ENCODE results near the gene CUBN. TPM values are rescaled to one million over a fixed set of nuclear protein-coding genes. Genes with fewer than 3 reads are reported as not detected.

CUBN gene
- total and polyA plus RNA-seq, 9 of the 15 experiments (the other 6 are each of a cell fraction or from before 2014, with no cell fraction given): 0.04 to 0.33 (median 0.09) TPM

DNA sequence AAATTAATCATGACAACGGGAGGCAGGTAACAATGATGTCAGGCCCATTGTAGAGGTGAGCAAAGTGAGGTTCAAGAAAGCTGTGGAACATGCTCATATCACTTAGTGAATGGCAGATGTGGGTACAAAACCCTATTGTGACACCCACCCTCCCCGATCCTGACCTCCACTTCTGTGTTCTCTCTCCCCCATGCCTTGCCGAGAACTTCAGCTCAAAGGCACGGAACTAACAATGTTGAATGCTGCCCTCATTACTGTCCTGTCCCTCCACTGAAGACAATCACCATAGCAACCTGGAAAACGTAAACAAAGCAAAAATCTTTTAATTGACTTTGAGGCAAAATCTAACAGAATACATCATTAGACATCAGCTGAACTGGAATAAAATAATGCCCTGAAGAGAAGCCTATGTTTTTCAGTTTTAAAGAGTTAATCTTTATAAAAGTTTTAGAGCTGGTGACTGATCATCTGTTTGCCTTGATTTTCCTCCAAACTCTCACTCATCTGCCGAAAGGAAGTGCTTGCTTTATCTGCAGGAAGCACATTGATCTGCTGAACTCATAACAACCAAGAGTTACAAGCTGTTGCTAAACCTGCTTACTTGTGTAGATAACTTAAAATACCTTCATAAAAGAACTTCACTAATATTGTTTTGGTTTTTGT, 133.6 kb downstream of the CUBN start (continued):
- TF ChIP-seq, protein P1, sequence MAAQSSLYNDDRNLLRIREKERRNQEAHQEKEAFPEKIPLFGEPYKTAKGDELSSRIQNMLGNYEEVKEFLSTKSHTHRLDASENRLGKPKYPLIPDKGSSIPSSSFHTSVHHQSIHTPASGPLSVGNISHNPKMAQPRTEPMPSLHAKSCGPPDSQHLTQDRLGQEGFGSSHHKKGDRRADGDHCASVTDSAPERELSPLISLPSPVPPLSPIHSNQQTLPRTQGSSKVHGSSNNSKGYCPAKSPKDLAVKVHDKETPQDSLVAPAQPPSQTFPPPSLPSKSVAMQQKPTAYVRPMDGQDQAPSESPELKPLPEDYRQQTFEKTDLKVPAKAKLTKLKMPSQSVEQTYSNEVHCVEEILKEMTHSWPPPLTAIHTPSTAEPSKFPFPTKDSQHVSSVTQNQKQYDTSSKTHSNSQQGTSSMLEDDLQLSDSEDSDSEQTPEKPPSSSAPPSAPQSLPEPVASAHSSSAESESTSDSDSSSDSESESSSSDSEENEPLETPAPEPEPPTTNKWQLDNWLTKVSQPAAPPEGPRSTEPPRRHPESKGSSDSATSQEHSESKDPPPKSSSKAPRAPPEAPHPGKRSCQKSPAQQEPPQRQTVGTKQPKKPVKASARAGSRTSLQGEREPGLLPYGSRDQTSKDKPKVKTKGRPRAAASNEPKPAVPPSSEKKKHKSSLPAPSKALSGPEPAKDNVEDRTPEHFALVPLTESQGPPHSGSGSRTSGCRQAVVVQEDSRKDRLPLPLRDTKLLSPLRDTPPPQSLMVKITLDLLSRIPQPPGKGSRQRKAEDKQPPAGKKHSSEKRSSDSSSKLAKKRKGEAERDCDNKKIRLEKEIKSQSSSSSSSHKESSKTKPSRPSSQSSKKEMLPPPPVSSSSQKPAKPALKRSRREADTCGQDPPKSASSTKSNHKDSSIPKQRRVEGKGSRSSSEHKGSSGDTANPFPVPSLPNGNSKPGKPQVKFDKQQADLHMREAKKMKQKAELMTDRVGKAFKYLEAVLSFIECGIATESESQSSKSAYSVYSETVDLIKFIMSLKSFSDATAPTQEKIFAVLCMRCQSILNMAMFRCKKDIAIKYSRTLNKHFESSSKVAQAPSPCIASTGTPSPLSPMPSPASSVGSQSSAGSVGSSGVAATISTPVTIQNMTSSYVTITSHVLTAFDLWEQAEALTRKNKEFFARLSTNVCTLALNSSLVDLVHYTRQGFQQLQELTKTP (IDR thresholded peaks at IDR 0.05; ENCODE audit: low read depth in 1 of 2, partially characterized antibody in 2 of 2): no peak
- peak; percentile 99 for TF ChIP-seq LEF1 (IDR thresholded peaks at IDR 0.05)
- no peak for TF ChIP-seq HMG20B (CRISPR knock-in tag; IDR thresholded peaks at IDR 0.05)
- TF ChIP-seq JUND (IDR thresholded peaks at IDR 0.05; ENCODE audit: borderline replicate concordance, low read depth, low read length): peak; percentile 83
- TF ChIP-seq JUND (tag; IDR thresholded peaks at IDR 0.05; ENCODE audit: borderline replicate concordance, low read depth, low read length): no peak; the same call in 2 of the 3 replicates
- TF ChIP-seq ZFX (CRISPR knock-in tag; IDR thresholded peaks at IDR 0.05): no peak
- TF ChIP-seq PHF20 (IDR thresholded peaks at IDR 0.05; ENCODE audit: partially characterized antibody): peak; percentile 80
- TF ChIP-seq ZSCAN29 (IDR thresholded peaks at IDR 0.05): no peak
- TF ChIP-seq, protein P2, sequence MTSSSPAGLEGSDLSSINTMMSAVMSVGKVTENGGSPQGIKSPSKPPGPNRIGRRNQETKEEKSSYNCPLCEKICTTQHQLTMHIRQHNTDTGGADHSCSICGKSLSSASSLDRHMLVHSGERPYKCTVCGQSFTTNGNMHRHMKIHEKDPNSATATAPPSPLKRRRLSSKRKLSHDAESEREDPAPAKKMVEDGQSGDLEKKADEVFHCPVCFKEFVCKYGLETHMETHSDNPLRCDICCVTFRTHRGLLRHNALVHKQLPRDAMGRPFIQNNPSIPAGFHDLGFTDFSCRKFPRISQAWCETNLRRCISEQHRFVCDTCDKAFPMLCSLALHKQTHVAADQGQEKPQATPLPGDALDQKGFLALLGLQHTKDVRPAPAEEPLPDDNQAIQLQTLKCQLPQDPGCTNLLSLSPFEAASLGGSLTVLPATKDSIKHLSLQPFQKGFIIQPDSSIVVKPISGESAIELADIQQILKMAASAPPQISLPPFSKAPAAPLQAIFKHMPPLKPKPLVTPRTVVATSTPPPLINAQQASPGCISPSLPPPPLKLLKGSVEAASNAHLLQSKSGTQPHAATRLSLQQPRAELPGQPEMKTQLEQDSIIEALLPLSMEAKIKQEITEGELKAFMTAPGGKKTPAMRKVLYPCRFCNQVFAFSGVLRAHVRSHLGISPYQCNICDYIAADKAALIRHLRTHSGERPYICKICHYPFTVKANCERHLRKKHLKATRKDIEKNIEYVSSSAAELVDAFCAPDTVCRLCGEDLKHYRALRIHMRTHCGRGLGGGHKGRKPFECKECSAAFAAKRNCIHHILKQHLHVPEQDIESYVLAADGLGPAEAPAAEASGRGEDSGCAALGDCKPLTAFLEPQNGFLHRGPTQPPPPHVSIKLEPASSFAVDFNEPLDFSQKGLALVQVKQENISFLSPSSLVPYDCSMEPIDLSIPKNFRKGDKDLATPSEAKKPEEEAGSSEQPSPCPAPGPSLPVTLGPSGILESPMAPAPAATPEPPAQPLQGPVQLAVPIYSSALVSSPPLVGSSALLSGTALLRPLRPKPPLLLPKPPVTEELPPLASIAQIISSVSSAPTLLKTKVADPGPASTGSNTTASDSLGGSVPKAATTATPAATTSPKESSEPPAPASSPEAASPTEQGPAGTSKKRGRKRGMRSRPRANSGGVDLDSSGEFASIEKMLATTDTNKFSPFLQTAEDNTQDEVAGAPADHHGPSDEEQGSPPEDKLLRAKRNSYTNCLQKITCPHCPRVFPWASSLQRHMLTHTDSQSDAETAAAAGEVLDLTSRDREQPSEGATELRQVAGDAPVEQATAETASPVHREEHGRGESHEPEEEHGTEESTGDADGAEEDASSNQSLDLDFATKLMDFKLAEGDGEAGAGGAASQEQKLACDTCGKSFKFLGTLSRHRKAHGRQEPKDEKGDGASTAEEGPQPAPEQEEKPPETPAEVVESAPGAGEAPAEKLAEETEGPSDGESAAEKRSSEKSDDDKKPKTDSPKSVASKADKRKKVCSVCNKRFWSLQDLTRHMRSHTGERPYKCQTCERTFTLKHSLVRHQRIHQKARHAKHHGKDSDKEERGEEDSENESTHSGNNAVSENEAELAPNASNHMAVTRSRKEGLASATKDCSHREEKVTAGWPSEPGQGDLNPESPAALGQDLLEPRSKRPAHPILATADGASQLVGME (CRISPR knock-in tag; IDR thresholded peaks at IDR 0.05): no peak
- TF ChIP-seq ZNF184 (CRISPR knock-in tag; IDR thresholded peaks at IDR 0.05): no peak
- TF ChIP-seq, protein P3, sequence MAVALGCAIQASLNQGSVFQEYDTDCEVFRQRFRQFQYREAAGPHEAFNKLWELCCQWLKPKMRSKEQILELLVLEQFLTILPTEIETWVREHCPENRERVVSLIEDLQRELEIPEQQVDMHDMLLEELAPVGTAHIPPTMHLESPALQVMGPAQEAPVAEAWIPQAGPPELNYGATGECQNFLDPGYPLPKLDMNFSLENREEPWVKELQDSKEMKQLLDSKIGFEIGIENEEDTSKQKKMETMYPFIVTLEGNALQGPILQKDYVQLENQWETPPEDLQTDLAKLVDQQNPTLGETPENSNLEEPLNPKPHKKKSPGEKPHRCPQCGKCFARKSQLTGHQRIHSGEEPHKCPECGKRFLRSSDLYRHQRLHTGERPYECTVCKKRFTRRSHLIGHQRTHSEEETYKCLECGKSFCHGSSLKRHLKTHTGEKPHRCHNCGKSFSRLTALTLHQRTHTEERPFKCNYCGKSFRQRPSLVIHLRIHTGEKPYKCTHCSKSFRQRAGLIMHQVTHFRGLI (CRISPR knock-in tag; IDR thresholded peaks at IDR 0.05): no peak
- 0 out of 2 replicates have a peak, but pooled peaks have one; percentile 5 for TF ChIP-seq EGR1 (conservative IDR thresholded peaks at IDR 0.05)
- no peak for TF ChIP-seq MED1 (CRISPR knock-in tag; IDR thresholded peaks at IDR 0.05; ENCODE audit: borderline replicate concordance)
- peak; percentile 69; the same call in 1 of the 2 replicates for TF ChIP-seq POLR2H (tag; IDR thresholded peaks at IDR 0.05; ENCODE audit: low read depth)
- TF ChIP-seq, protein P4, sequence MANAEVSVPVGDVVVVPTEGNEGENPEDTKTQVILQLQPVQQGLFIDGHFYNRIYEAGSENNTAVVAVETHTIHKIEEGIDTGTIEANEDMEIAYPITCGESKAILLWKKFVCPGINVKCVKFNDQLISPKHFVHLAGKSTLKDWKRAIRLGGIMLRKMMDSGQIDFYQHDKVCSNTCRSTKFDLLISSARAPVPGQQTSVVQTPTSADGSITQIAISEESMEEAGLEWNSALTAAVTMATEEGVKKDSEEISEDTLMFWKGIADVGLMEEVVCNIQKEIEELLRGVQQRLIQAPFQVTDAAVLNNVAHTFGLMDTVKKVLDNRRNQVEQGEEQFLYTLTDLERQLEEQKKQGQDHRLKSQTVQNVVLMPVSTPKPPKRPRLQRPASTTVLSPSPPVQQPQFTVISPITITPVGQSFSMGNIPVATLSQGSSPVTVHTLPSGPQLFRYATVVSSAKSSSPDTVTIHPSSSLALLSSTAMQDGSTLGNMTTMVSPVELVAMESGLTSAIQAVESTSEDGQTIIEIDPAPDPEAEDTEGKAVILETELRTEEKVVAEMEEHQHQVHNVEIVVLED (CRISPR knock-in tag; IDR thresholded peaks at IDR 0.05): no peak

All from K562 (cell line).